HepG2 (cell line): Measurements from ENCODE around the gene RAB20. TPM values are rescaled to one million over a fixed set of nuclear protein-coding genes. Genes with fewer than 3 reads are reported as not detected.

Experiments used
- ATAC-seq: fragments of 200-7000 bp; cut with Tn5 transposase; 3 replicates; pipeline ENCODE4 v1.9.1; 2020; ENCODE audit warnings: mild to moderate bottlenecking, moderate library complexity
- BruUV-seq: library from RNA; stranded (reverse); fragments of 400-500 nt; replicated peaks from 2 replicates; lab custom pipeline; 2021; lab: Mats Ljungman, UMichigan
- CTCF ChIA-PET: fragments of 300-600 bp; formaldehyde crosslinking; extraction: SDS; loops from one replicate; lab custom pipeline; 2021; ENCODE audit warnings: low total read pairs, inconsistent platforms, low intra/inter-chr PET ratio; lab: Yijun Ruan, JAX
- POLR2A ChIA-PET: fragments of 350-600 bp; sonication (Branson Sonifier 250); formaldehyde crosslinking; loops from one replicate; lab custom pipeline; 2020; ENCODE audit warnings: antibody characterized with exemption, inconsistent platforms; lab: Yijun Ruan, JAX
- DNase-seq: peaks from one replicate; pipeline ENCODE4 v3.0.0-alpha.2; 2015; ENCODE audit warnings: low spot score
- FAIRE-seq: peaks from 3 replicates; lab custom pipeline; 2011; peaks lifted over from hg19 to GRCh38; lab: Jason Lieb, UNC
- H2AFZ ChIP-seq: one replicate; pipeline ENCODE4 v1.6.1; 2011; ENCODE audit warnings: low read length, inconsistent platforms
- H3K27ac ChIP-seq: fragments of 300-600 bp; 3 replicates; pipeline ENCODE4 v1.8.0; 2011; ENCODE audit warnings: mixed run types, mild to moderate bottlenecking, mixed read lengths, low read length, inconsistent platforms; ENCODE audit not compliant: insufficient read depth; ENCODE audit errors: extremely low read length
- H3K27me3 ChIP-seq, 2 experiments: fragments of 200-600 bp in 1 of 2; 2 replicates in 1 of 2; 3 replicates in 1 of 2; pipeline versions ENCODE4 v1.6.0 to v1.8.0; 2011; ENCODE audit warnings: low read length in 2 of 2, mild to moderate bottlenecking in 2 of 2, moderate library complexity in 2 of 2, inconsistent platforms in 1 of 2; ENCODE audit not compliant: insufficient read depth in 2 of 2, control insufficient read depth in 1 of 2
- H3K36me3 ChIP-seq, 2 experiments: fragments of 200-600 bp in 1 of 2; replicated peaks in 1 of 2; 2 replicates in 1 of 2; 3 replicates in 1 of 2; pipeline versions ENCODE4 v1.5.1 to v1.8.0; 2011; ENCODE audit warnings: low read length in 2 of 2, inconsistent platforms in 1 of 2; ENCODE audit not compliant: insufficient read depth in 2 of 2, control insufficient read depth in 1 of 2
- H3K4me1 ChIP-seq: 2 replicates; pipeline ENCODE4 v1.5.1; 2012; ENCODE audit warnings: low read length, inconsistent platforms; ENCODE audit not compliant: insufficient read depth
- H3K4me2 ChIP-seq: 2 replicates; pipeline ENCODE4 v1.6.0; 2011; ENCODE audit warnings: low read depth, low read length, inconsistent platforms
- H3K4me3 ChIP-seq, 3 experiments: fragments of 200-600 bp in 1 of 3; sonication (generic), shearing (Covaris generic) in 1 of 3; replicated peaks in 1 of 3; 2 replicates each; pipeline ENCODE4 v1.5.1; 2011 to 2016; ENCODE audit warnings: low read length in 3 of 3, inconsistent platforms in 2 of 3, low read depth in 2 of 3, mild to moderate bottlenecking in 2 of 3, control low read depth in 1 of 3, mixed read lengths in 1 of 3; ENCODE audit not compliant: insufficient read depth in 1 of 3
- H3K79me2 ChIP-seq: one replicate; pipeline ENCODE4 v1.6.1; 2011; ENCODE audit warnings: low read length, inconsistent platforms; ENCODE audit not compliant: insufficient read depth
- H3K9ac ChIP-seq: 2 replicates; pipeline ENCODE4 v1.6.0; 2011; ENCODE audit warnings: mild to moderate bottlenecking, low read depth, low read length, inconsistent platforms; ENCODE audit not compliant: insufficient read depth
- H3K9me3 ChIP-seq: 2 replicates; pipeline ENCODE4 v1.5.1; 2012; ENCODE audit warnings: mild to moderate bottlenecking, low read length
- H4K20me1 ChIP-seq: 2 replicates; pipeline ENCODE4 v1.6.0; 2011; ENCODE audit warnings: inconsistent platforms, mild to moderate bottlenecking, low read length, moderate library complexity; ENCODE audit not compliant: insufficient read depth
- AHR ChIP-seq: IDR thresholded peaks from 2 replicates; pipeline ENCODE4 v1.6.1; 2018; ENCODE audit warnings: missing genetic modification reagents, missing compliant biosample characterization
- CSRNP1 ChIP-seq: sonication (generic); formaldehyde crosslinking; IDR thresholded peaks from 2 replicates; pipeline ENCODE4 v1.8.1; 2023; ENCODE audit warnings: mild to moderate bottlenecking, missing genetic modification reagents
- EZH2 ChIP-seq: conservative IDR thresholded peaks from 2 replicates; pipeline ENCODE4 v1.6.1; 2012; ENCODE audit warnings: mild to moderate bottlenecking, low read depth, low read length, moderate library complexity
- FOXK2 ChIP-seq: fragments of 450-650 bp; IDR thresholded peaks from 2 replicates; pipeline ENCODE4 v1.6.1; 2016
- FOXO1 ChIP-seq: sonication (generic); formaldehyde crosslinking; IDR thresholded peaks from 2 replicates; pipeline ENCODE4 v1.4.0; 2020; ENCODE audit warnings: missing genetic modification reagents
- NFIC ChIP-seq: IDR thresholded peaks from 2 replicates; pipeline ENCODE4 v1.6.1; 2012; ENCODE audit warnings: mild to moderate bottlenecking, low read length, inconsistent platforms
- PHF8 ChIP-seq: sonication (generic); formaldehyde crosslinking; IDR thresholded peaks from 2 replicates; pipeline ENCODE4 v1.5.0; 2020; ENCODE audit warnings: missing genetic modification reagents
- RELA ChIP-seq: sonication (generic); formaldehyde crosslinking; IDR thresholded peaks from 2 replicates; pipeline ENCODE4 v1.4.0; 2020; ENCODE audit warnings: missing genetic modification reagents
- RFX1 ChIP-seq: fragments of 450-650 bp; IDR thresholded peaks from 2 replicates; pipeline ENCODE4 v1.6.1; 2017
- SMARCE1 ChIP-seq: fragments of 450-650 bp; IDR thresholded peaks from 2 replicates; pipeline ENCODE4 v1.6.1; 2017; ENCODE audit warnings: borderline replicate concordance
- SSRP1 ChIP-seq: IDR thresholded peaks from 2 replicates; pipeline ENCODE4 v1.6.1; 2016; ENCODE audit warnings: control low read depth
- TBX2 ChIP-seq: sonication (generic); formaldehyde crosslinking; IDR thresholded peaks from 2 replicates; pipeline ENCODE4 v1.5.0; 2020; ENCODE audit warnings: missing genetic modification reagents, mild to moderate bottlenecking, borderline replicate concordance
- TCF12 ChIP-seq, 2 experiments: fragments of 450-650 bp in 1 of 2; sonication (generic) in 1 of 2; formaldehyde crosslinking in 1 of 2; IDR thresholded peaks; 2 replicates each; pipeline versions ENCODE4 v1.6.1 to v1.8.0; 2017 to 2022; ENCODE audit warnings: antibody characterized with exemption in 1 of 2, mild to moderate bottlenecking in 1 of 2, missing genetic modification reagents in 1 of 2, moderate library complexity in 1 of 2
- TFE3 ChIP-seq: IDR thresholded peaks from 2 replicates; pipeline ENCODE4 v1.6.1; 2016
- TOPORS ChIP-seq: sonication (generic); formaldehyde crosslinking; IDR thresholded peaks from 2 replicates; pipeline ENCODE4 v1.8.0; 2023; ENCODE audit warnings: mild to moderate bottlenecking, missing genetic modification reagents
- ZC3H4 ChIP-seq: sonication (generic); formaldehyde crosslinking; IDR thresholded peaks from 2 replicates; pipeline ENCODE4 v1.4.0; 2020; ENCODE audit warnings: missing genetic modification reagents, borderline replicate concordance
- ZFP90 ChIP-seq: sonication (generic); formaldehyde crosslinking; IDR thresholded peaks from 2 replicates; pipeline ENCODE4 v1.8.0; 2022; ENCODE audit warnings: missing genetic modification reagents, mild to moderate bottlenecking, inconsistent platforms, borderline replicate concordance
- ZNF33A ChIP-seq: sonication (generic); formaldehyde crosslinking; IDR thresholded peaks from 2 replicates; pipeline ENCODE4 v1.5.1; 2020; ENCODE audit warnings: missing genetic modification reagents, mild to moderate bottlenecking, moderate library complexity, borderline replicate concordance
- ZNF510 ChIP-seq: sonication (generic); formaldehyde crosslinking; IDR thresholded peaks from 2 replicates; pipeline ENCODE4 v1.4.0; 2020; ENCODE audit warnings: low read depth, mild to moderate bottlenecking, missing genetic modification reagents
- ZNF652 ChIP-seq: IDR thresholded peaks from 2 replicates; pipeline ENCODE4 v1.6.1; 2016; ENCODE audit warnings: low read depth, borderline replicate concordance
- ZNF883 ChIP-seq: sonication (generic); formaldehyde crosslinking; IDR thresholded peaks from 2 replicates; pipeline ENCODE4 v1.5.1; 2020; ENCODE audit warnings: mild to moderate bottlenecking, missing genetic modification reagents; ENCODE audit errors: not compliant biosample characterization
- WGBS: methylation state at CpG from one replicate; pipeline ENCODE4 v1.1.6; 2017; ENCODE audit warnings: low lambda C conversion rate; 5-methylcytosine and 5-hydroxymethylcytosine counted together
- in situ Hi-C: cut with HindIII; loops from 2 replicates; pipeline ENCODE4 v1.10.0; 2017; ENCODE audit warnings: low pct_unique_long_range_greater_than_20kb; ENCODE audit not compliant: extremely low pct_ligation_motif_present
- intact Hi-C: fragments of 100-400 bp; cut with micrococcal nuclease; formaldehyde crosslinking; loops from one replicate; pipeline ENCODE4 v1.10.0; 2022; ENCODE audit not compliant: unreplicated experiment
- polyA plus RNA-seq, 8 experiments: library from polyadenylated mRNA; depleted of rRNA in 3 of 8; stranded (reverse) in 7 of 8; unstranded in 1 of 8; fragments of >200 nt; fragmentation: Illumina TruSeq in 4 of 8; extraction: Trizol in 4 of 8; gene quantifications; 2 replicates each; pipeline versions ENCODE4 v1.2.1 to v1.2.3, GENCODE V29; 2011 to 2016; ENCODE audit warnings: low read depth in 4 of 8, missing spikeins in 1 of 8, mixed read lengths in 1 of 8; ENCODE audit not compliant: insufficient read depth in 1 of 8
- total RNA-seq, 5 experiments: library from RNA; depleted of rRNA; stranded (reverse); fragments of >200 nt; fragmentation: Illumina TruSeq; extraction: Trizol; gene quantifications; 2 replicates each; pipeline ENCODE4 v1.2.3, GENCODE V29; 2016; ENCODE audit warnings: low read depth in 1 of 5
- TF ChIP-seq, protein P1 (sequence below): sonication (generic); formaldehyde crosslinking; IDR thresholded peaks from 2 replicates; pipeline ENCODE4 v1.4.0; 2020; ENCODE audit warnings: missing genetic modification reagents

RAB20 gene
- total and polyA plus RNA-seq, 2 of the 13 experiments (the other 11 are each of a cell fraction or from before 2014, with no cell fraction given): 15.6 to 30.5 TPM

DNA sequence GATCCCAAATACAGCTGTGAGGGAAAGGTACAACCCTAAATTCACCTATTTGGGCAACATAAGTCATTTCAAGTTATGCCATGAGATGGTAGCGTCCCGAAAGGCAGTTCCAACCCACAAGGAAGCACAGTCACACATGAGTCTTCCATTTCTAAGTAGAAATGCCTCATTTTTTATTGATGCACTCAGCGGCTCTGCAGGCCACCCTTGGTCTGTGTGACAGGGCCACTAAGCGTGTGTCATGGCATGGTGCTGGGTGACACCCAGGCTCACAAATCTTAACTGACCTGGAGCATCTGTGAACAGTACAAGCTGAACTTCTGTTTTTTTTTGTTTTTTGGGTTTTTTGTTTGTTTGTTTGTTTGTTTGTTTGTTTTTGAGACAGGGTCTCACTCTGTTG is 15.1 kb downstream of the RAB20 start (continued):
- TF ChIP-seq ZNF510 (CRISPR knock-in tag): no peak
- no peak for TF ChIP-seq SSRP1
- no peak for TF ChIP-seq AHR (CRISPR knock-in tag)
- TF ChIP-seq ZC3H4 (CRISPR knock-in tag): no peak
- TF ChIP-seq SMARCE1: no peak
- TF ChIP-seq PHF8 (CRISPR knock-in tag): no peak
- TF ChIP-seq ZNF883 (CRISPR knock-in tag): no peak
- no peak for TF ChIP-seq FOXK2

GRCh38 chr13:110542169-110542796 is 19.2 kb downstream of the RAB20 start:
- no peak overlapping the region for H3K4me2 ChIP-seq
- 97% methylated on average over 6 of the region's 6 CpGs for WGBS
- ChIA-PET POLR2A (interaction anchor here (1.5 kb wide), 1 partner anchor 19 kb away, joined by 6 read pairs; the partner anchor contains the start of gene RAB20), CTCF (no interaction called here)
- intact Hi-C loops: no loop called here
- peaks cover 10% of the 10 kb centered on the region; the same call in 1 of the 2 replicates for H4K20me1 ChIP-seq
- H3K9me3 ChIP-seq: no peaks in the 10 kb centered on the region
- no peak for ATAC-seq
- H3K79me2 ChIP-seq: peaks cover 35% of the 10 kb centered on the region
- no peaks in the 10 kb centered on the region for H3K27me3 ChIP-seq
- no peak for DNase-seq
- peaks cover 15% of the 10 kb centered on the region for H3K4me1 ChIP-seq
- in situ Hi-C loops: no loop called here
- no peak for FAIRE-seq
- peaks cover 2 to 13% of the 10 kb centered on the region in 2 experiments; a peak in 3 of 5 replicates for H3K36me3 ChIP-seq
- no peak overlapping the region for H2AFZ ChIP-seq
- BruUV-seq: no TSS peak
- no peak overlapping the region for H3K4me3 ChIP-seq
- no peak overlapping the region for H3K9ac ChIP-seq
- no peak overlapping the region for H3K27ac ChIP-seq
- TF ChIP-seq FOXK2 (no peak), RELA (CRISPR knock-in tag) (no peak), ZNF33A (CRISPR knock-in tag) (no peak), TFE3 (no peak), TCF12 (IDR thresholded peaks at IDR 0.05) (no peak), TCF12 (CRISPR knock-in tag; IDR thresholded peaks at IDR 0.05) (no peak), NFIC (no peak), TBX2 (no peak), EZH2 (no peak), RFX1 (no peak), FOXO1 (CRISPR knock-in tag) (no peak), ZFP90 (CRISPR knock-in tag) (no peak), CSRNP1 (CRISPR knock-in tag) (no peak), TOPORS (CRISPR knock-in tag) (no peak), ZNF652 (CRISPR knock-in tag) (no peak)
- TF ChIP-seq, protein P1, sequence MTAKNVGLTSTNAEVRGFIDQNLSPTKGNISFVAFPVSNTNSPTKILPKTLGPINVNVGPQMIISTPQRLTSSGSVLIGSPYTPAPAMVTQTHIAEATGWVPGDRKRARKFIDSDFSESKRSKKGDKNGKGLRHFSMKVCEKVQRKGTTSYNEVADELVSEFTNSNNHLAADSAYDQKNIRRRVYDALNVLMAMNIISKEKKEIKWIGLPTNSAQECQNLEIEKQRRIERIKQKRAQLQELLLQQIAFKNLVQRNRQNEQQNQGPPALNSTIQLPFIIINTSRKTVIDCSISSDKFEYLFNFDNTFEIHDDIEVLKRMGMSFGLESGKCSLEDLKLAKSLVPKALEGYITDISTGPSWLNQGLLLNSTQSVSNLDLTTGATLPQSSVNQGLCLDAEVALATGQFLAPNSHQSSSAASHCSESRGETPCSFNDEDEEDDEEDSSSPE (CRISPR knock-in tag): no peak
